Ascending aorta (tissue), 2 donors: ENCODE data around the gene CMIP. TPM values are rescaled to one million over a fixed set of nuclear protein-coding genes. Genes with fewer than 3 reads are reported as not detected.

ENCODE experiments used
- DNase-seq, 2 donors: peaks; one replicate each; pipeline ENCODE4 v3.0.0-alpha.2; 2019; ENCODE audit warnings: low spot score in 2 of 2
- H3K27ac ChIP-seq, 2 donors: fragments of 200-600 bp; sonication (generic); one replicate each; pipeline ENCODE4 v1.5.1; 2016 to 2017; ENCODE audit warnings: mild to moderate bottlenecking in 1 of 2
- H3K27me3 ChIP-seq: fragments of 200-600 bp; sonication (generic); one replicate; pipeline ENCODE4 v1.5.1; 2017
- H3K36me3 ChIP-seq, 2 donors: fragments of 200-600 bp; sonication (generic); one replicate each; pipeline ENCODE4 v1.5.1; 2016
- H3K4me1 ChIP-seq, 2 donors: fragments of 200-600 bp; sonication (generic); one replicate each; pipeline ENCODE4 v1.5.1; 2016 to 2017; ENCODE audit warnings: mild to moderate bottlenecking in 1 of 2
- H3K4me3 ChIP-seq, 2 donors: fragments of 200-600 bp; sonication (generic); one replicate each; pipeline ENCODE4 v1.5.1; 2016 to 2017; ENCODE audit warnings: mild to moderate bottlenecking in 1 of 2
- H3K9me3 ChIP-seq, 2 donors: fragments of 200-600 bp; sonication (generic); one replicate each; pipeline ENCODE4 v1.5.1; 2016
- intact Hi-C: fragments of 100-400 bp; cut with DNase I; formaldehyde crosslinking; loops from one replicate; pipeline ENCODE4 v1.15.1; 2023
- total RNA-seq: library from RNA; depleted of rRNA; stranded (reverse); fragments of >200 nt; gene quantifications from one replicate; pipeline ENCODE4 v1.1.0, GENCODE V29; 2016
- TF ChIP-seq, protein P1 (sequence below), 3 experiments: fragments of 200-600 bp in 2 of 3; fragments of 450-650 bp in 1 of 3; sonication (generic) in 2 of 3; IDR thresholded peaks; one replicate each; pipeline ENCODE4 v1.5.1; 2016 to 2019; ENCODE audit warnings: antibody characterized with exemption in 3 of 3, mild to moderate bottlenecking in 1 of 3, moderate library complexity in 1 of 3

Gene CMIP
- total RNA-seq, 1 donor from 2014 or later, result 110 TPM

DNA sequence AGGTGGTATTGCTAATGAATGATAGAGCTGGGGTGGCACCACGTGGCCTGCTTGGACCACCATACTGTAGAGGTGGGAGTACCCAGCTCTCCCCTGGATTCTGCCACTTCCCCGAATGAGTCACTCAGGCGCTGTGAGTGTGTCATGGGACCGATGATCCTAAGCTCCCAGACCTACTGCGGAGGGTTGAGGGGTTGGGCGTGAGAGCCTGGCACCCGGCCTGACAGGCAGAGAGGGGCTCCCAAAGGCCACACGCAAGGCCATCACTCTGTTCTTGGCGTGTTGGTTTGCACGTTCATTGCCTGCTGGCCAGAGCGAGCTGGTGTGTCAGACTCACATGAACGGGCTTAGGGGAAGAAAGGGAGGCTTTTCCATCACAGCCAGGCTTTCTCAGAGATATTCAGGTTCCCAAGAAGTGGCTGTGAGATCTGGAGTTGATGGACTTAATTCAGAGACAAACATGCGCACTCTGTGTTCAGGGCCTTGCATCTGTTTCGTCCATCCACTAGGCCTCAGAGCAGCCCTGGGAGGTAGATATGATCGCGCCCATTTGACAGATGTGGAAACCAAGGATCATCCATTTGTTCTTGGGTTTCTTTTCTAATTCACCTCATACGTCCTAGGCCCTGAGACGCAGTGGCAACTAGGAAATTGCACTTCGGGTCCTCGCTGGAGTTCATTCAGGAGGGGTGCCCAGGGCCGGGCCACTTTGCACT is 41.4 kb downstream of the CMIP start:
- Histone ChIP-seq H3K27ac (peak overlapping the region in 1 of 2 donors; percentile 50), H3K9me3 (no peaks in the 10 kb centered on the region), H3K27me3 (no peaks in the 10 kb centered on the region), H3K4me3 (no peak overlapping the region), H3K4me1 (peaks cover 0 to 9% of the 10 kb centered on the region in 2 donors), H3K36me3 (no peaks in the 10 kb centered on the region)
- TF ChIP-seq, protein P1, sequence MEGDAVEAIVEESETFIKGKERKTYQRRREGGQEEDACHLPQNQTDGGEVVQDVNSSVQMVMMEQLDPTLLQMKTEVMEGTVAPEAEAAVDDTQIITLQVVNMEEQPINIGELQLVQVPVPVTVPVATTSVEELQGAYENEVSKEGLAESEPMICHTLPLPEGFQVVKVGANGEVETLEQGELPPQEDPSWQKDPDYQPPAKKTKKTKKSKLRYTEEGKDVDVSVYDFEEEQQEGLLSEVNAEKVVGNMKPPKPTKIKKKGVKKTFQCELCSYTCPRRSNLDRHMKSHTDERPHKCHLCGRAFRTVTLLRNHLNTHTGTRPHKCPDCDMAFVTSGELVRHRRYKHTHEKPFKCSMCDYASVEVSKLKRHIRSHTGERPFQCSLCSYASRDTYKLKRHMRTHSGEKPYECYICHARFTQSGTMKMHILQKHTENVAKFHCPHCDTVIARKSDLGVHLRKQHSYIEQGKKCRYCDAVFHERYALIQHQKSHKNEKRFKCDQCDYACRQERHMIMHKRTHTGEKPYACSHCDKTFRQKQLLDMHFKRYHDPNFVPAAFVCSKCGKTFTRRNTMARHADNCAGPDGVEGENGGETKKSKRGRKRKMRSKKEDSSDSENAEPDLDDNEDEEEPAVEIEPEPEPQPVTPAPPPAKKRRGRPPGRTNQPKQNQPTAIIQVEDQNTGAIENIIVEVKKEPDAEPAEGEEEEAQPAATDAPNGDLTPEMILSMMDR (IDR thresholded peaks at IDR 0.05), result no peak
- intact Hi-C loops, result loop anchor here (5.0 kb wide), 1 partner anchor 44 kb away; the partner anchor contains the start of gene CMIP
- DNase-seq, result peak in 1 of 2 donors; percentile 75

DNA sequence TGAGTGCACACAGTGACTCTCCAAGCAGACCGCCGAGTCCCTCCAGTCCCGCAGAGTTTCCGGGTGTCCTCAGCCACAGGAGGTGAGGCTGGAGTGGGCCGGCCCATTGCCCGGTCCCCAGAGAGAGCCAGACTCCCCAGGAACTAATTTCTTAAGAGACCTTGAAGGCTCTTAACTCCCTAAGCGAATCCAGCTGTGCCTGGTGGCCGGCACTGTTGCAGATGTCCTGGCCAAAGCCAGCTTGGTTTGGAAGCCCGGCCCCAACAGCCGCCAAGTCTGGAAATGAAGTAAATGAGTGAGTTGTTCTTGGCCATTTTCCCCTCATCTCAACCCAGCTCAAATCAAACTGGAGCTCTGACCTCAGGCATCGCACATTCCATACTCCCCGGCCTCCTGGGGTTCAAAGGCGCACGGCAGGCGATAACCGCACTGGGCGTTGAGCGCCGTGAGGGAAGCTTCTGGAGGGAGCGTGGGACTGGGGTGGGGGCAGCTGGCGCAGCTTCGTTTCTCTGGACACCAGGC is 42.0 kb downstream of the CMIP start:
- intact Hi-C loops, result loop anchor here (5.0 kb wide), 1 partner anchor 44 kb away; the partner anchor contains the start of gene CMIP
- peaks cover 0 to 9% of the 10 kb centered on the region in 2 donors for H3K4me1 ChIP-seq

DNA sequence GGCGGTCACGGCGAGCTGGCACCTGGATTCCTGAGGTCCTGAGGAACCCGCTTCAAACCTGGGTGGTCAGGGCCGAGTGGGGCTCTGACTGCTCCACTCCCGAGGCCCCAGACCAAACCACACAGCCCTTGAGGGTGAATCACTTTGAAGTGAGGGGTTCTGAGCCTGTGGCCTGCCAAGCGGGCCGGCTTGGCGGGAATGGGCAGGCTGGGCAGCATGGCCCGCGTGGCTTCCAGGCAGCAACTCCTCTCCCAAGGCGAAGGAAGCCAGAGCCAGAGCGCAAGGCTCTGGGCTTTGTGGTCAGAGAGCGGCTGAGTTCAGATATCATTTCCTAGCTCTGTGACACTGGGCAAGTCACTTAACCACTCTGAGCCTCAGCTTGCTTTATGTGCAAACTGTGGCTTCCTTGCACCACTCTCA is 42.7 kb downstream of the CMIP start:
- H3K27ac ChIP-seq, result peak overlapping the region in 1 of 2 donors; percentile 50
- TF ChIP-seq, protein P1 (IDR thresholded peaks at IDR 0.05), result no peak
- intact Hi-C loops, result loop anchor here (5.0 kb wide), 1 partner anchor 45 kb away; the partner anchor contains the start of gene CMIP

More for the DNA sequence above, 42.0 kb downstream of the CMIP start:
- TF ChIP-seq, protein P1 (IDR thresholded peaks at IDR 0.05), result no peak
- no peaks in the 10 kb centered on the region for H3K36me3 ChIP-seq
- peak overlapping the region in 1 of 2 donors; percentile 50 for H3K27ac ChIP-seq
- DNase-seq, result peak in 1 of 2 donors; percentile 85
- H3K9me3 ChIP-seq, result no peaks in the 10 kb centered on the region
- no peak overlapping the region for H3K4me3 ChIP-seq
- H3K27me3 ChIP-seq, result no peaks in the 10 kb centered on the region

DNA sequence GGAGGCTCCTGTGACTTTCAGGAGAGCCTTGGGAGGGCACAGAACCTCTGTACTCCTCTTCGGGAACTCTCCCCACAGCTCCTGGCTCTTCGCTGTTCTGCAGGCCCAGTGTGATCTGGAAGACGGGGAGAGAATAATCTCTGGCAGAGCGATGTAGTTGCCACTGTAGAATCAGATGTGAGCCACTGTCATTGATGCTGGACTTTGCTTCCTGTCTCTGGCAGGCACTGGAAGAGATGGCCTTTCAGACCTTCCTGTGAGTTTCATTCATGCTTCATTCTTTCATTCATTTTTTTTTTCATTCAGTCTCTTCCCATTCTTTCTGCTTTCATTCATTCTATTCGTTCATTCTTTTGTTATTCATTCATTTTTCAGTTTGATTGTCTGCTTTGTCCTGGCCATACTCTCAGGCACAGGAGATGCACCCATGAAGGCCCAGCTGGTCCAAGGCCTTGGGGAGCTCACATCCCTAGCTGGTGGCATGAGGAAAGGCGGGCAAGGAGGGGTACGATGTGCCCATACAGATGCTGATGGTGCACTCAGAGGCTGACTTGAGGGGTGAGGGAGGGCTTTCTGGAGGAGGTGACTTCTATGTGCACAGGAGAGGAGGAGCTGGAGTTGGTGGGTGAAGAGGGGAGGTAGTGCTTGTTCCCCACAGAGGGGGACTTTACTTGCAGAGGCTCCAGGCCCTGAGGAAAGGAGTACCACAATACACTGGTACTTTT is 44.2 kb downstream of the CMIP start:
- intact Hi-C loops, result loop anchor here (5.0 kb wide), 1 partner anchor 47 kb away; the partner anchor contains the start of gene CMIP
- Histone ChIP-seq H3K27me3 (no peaks in the 10 kb centered on the region), H3K4me3 (no peak overlapping the region), H3K9me3 (no peaks in the 10 kb centered on the region), H3K27ac (no peak overlapping the region), H3K36me3 (no peaks in the 10 kb centered on the region), H3K4me1 (peaks cover 0 to 9% of the 10 kb centered on the region in 2 donors)
- TF ChIP-seq, protein P1 (IDR thresholded peaks at IDR 0.05), result no peak
- DNase-seq, result no peak

More for the DNA sequence above, 42.7 kb downstream of the CMIP start:
- H3K4me3 ChIP-seq, result no peak overlapping the region
- H3K27me3 ChIP-seq, result no peaks in the 10 kb centered on the region
- no peaks in the 10 kb centered on the region for H3K36me3 ChIP-seq
- no peak for DNase-seq
- H3K9me3 ChIP-seq, result no peaks in the 10 kb centered on the region
- H3K4me1 ChIP-seq, result peaks cover 0 to 9% of the 10 kb centered on the region in 2 donors

DNA sequence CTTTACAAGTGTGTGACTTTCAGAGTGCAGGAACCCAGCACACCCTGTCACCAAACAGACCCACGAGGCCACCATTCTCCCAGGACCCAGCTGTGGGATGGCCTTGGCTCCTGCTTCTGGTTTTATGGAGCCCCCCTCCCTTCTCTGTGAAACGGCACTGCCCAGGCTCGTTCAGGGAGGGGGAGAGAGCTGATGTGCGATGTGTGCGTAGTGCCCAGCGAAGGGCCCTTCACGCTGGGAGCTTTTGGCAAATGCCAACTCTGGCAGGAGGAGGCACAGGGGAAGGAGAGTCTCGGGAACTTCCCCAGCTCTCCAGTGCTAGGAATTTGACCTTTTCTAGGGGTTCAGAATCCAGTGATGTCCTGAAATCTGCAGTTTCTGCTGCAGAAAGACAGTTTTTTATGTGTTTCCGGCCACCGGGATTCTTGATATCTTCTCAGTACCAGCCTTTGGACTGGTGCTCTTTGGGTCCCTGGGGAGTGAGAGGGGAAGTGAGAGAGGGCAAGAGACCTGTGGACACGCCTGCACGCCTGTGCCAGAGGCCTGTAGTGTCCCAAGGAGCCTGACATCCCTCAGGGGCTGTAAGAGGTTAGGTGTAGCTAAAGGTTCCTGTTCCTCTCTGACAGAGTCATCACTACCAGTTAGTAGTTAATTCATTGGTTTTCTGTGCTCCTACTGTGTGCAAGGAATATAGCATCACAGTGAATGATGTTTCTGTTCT is 45.1 kb downstream of the CMIP start:
- TF ChIP-seq, protein P1 (IDR thresholded peaks at IDR 0.05), result no peak
- H3K36me3 ChIP-seq, result no peaks in the 10 kb centered on the region
- H3K27ac ChIP-seq, result no peak overlapping the region
- no peak overlapping the region for H3K4me3 ChIP-seq
- no peaks in the 10 kb centered on the region for H3K27me3 ChIP-seq
- H3K4me1 ChIP-seq, result peaks cover 0 to 9% of the 10 kb centered on the region in 2 donors
- no peak for DNase-seq
- intact Hi-C loops, result loop anchor here (5.0 kb wide), 1 partner anchor 47 kb away; the partner anchor contains the start of gene CMIP
- H3K9me3 ChIP-seq, result no peaks in the 10 kb centered on the region
